Activated CD8-positive, alpha-beta memory T cell treated with anti-CD3 and anti-CD28 coated beads, Interleukin-2, amount 10 ng/mL, durations not matched to agents 7 days and 5 days (primary cell): ENCODE data around the gene STIM1. TPM values are rescaled to one million over a fixed set of nuclear protein-coding genes. Genes with fewer than 3 reads are reported as not detected.
"Not testable (repeated sequence)": the region's sequence is repeated elsewhere in the genome, so short reads cannot be mapped to it uniquely, and the experiment has no call there.

Experiments
- ATAC-seq: fragments of 150-1000 bp; cut with Tn5 transposase; one replicate; pipeline ENCODE4 v1.10.0; 2021; ENCODE audit warnings: moderate library complexity
- CTCF ChIA-PET: fragments of 350-600 bp; sonication (Branson Sonifier 250); formaldehyde crosslinking; loops from one replicate; lab custom pipeline; 2021; ENCODE audit warnings: antibody characterized with exemption; lab: Charles Lee
- DNase-seq: peaks from one replicate; pipeline ENCODE4 v3.0.0-alpha.2; 2020
- H3K27ac Mint-ChIP-seq: one replicate; pipeline ENCODE4 v1.8.0; 2021; ENCODE audit warnings: mild to moderate bottlenecking, mixed read lengths
- H3K27me3 Mint-ChIP-seq: one replicate; pipeline ENCODE4 v1.8.0; 2021; ENCODE audit warnings: mixed read lengths
- H3K36me3 Mint-ChIP-seq: one replicate; pipeline ENCODE4 v1.8.0; 2021; ENCODE audit warnings: mild to moderate bottlenecking, mixed read lengths
- H3K4me1 Mint-ChIP-seq: one replicate; pipeline ENCODE4 v1.8.0; 2021; ENCODE audit warnings: mixed read lengths
- H3K4me3 Mint-ChIP-seq: one replicate; pipeline ENCODE4 v1.8.0; 2021; ENCODE audit warnings: mild to moderate bottlenecking, moderate library complexity, mixed read lengths
- H3K9me3 Mint-ChIP-seq: one replicate; pipeline ENCODE4 v1.8.0; 2022; ENCODE audit warnings: low read depth, mixed read lengths
- total RNA-seq, 2 experiments: library from RNA; stranded (reverse); gene quantifications; one replicate each; pipeline ENCODE4 v1.2.3, GENCODE V29; 2021

Gene STIM1
- total RNA-seq, result 100 to 1,000 TPM in 1 of 2 experiments, 10 to 100 TPM in 1; 83.5 to 104 TPM

DNA sequence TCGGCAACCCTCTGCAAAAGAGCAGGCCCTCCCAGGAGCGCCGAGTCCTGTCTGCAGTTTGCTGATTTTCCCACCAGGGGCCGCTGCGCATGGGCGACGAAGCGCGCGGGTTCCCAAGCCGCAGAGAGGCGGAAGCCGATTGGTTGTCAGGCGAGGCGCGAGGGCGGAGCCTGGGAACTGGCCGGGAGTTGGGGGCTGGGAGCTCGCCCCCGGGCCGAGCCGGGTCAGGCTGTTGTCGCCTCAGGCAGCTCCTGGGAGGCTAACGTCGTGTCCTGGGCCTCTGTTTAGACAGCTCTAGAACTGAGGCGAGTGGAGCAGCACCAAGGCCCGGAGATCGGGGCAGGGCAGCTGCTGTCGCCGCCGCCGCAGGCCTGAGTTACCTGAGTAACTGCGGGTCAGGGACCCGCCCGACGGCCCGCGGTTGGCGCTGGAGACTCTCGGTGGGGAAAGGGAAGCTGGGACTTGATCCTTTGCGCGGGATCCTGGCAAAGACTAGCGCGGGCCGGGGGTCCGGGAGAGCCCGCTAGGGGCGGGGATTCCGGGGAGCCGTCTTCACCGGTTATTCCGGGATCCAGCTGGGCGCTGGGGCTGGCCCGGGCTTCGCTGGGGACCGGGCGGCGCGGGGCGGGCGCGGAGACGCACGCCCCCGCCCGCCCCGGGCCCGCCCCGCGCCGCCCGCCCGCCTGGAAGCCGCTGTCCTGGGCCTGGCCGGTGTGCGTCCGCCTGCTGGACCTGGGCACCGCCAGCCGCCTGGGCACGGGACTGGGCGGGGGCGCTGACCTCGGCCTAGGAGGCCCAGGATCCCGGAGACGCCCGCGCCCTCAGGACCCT is at the start of gene STIM1:
STIM1 (plus strand) TSS at position 688 of the 831 bp plus-strand sequence. CDS start 607 bp downstream, outside the sequence.
- peaks cover 10% of the 10 kb centered on the region for H3K36me3 Mint-ChIP-seq
- DNase-seq (peak; percentile 98), ATAC-seq (peak; percentile 74)
- H3K9me3 Mint-ChIP-seq, result no peaks in the 10 kb centered on the region
- no peaks in the 10 kb centered on the region for H3K27me3 Mint-ChIP-seq
- CTCF ChIA-PET, result interaction anchor here (0.6 to 16.8 kb wide), 59 partner anchors 13 to 253 kb away, joined by 3 to 474 read pairs (median 7); partner anchors contain the start of genes NUP98, PGAP2 and RHOG
- H3K4me1 Mint-ChIP-seq, result peaks cover 56% of the 10 kb centered on the region
- H3K4me3 Mint-ChIP-seq, result peak within 1 kb of the TSS; percentile 86
- peak within 1 kb of the TSS; percentile 97 for H3K27ac Mint-ChIP-seq

DNA sequence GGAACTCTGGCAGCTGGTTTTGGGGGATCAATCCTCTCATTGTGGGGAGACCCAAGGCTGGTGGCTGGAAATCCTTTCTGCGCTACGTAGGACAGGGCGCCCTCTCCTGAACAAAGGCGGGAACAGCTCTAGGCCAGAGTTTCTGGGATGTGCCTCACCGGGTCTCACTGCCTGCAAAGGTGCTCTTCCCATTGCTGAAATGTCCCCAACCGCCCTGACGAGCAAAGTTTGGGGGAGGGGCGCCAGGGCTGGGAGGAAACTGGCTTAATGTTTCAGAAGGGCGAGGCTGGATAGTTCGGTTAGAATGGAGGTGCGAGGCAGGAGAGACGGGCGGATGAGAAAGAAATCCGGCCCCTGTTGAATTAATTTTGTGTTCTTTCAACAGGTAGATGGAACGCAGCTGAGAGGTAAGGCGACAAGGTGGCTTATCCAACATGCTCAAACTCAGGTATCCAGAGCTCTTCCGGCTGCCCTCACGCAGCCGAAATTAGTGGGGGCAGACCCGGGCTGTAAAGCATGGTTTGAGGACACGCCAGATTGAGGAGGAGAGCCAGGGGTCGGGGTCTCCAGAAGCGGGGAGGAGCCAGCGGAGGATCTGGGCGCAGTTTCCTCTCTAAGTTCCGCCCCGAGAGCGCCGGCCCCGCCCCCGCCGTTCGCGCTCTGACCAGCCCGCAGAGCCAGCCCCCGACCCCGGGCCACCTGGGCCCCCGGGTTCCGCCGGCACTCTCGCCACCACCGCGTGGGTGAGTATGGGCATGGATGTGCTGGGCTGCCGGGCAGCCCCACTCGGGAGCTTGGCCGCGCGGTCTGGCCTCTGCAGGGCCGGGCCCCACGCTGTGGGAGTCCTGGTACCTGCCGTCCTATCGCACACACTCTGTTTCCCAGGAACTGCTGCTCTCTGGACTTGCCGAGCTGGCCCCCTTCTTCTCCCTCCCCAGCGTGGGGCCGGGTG is 47.3 kb upstream of the STIM1 start, which contains the start of gene PGAP2:
PGAP2 (plus strand) TSS at position 652 of the 952 bp plus-strand sequence. CDS start 2,700 bp downstream, outside the sequence.
- ATAC-seq (peak; percentile 87), DNase-seq (peak; percentile 69)
- no peaks in the 10 kb centered on the region for H3K27me3 Mint-ChIP-seq
- peak within 1 kb of the TSS; percentile 84 for H3K27ac Mint-ChIP-seq
- CTCF ChIA-PET, result interaction anchor here (0.7 to 5.7 kb wide), 43 partner anchors 10 to 379 kb away, joined by 3 to 66 read pairs (median 4); partner anchors contain the start of genes NUP98, RHOG and STIM1
- H3K4me3 Mint-ChIP-seq, result peak within 1 kb of the TSS; percentile 84
- H3K4me1 Mint-ChIP-seq, result peaks cover 15% of the 10 kb centered on the region
- H3K9me3 Mint-ChIP-seq, result no peaks in the 10 kb centered on the region
- no peaks in the 10 kb centered on the region for H3K36me3 Mint-ChIP-seq

- no peaks in the 10 kb centered on the region for H3K36me3 Mint-ChIP-seq
- H3K27ac Mint-ChIP-seq, result peak overlapping the region; percentile 63
- no peaks in the 10 kb centered on the region for H3K9me3 Mint-ChIP-seq
- H3K4me3 Mint-ChIP-seq, result peak overlapping the region; percentile 84
- DNase-seq (peak; percentile 75), ATAC-seq (peak; percentile 72)
- CTCF ChIA-PET, result interaction anchor here (0.7 to 5.7 kb wide), 35 partner anchors 10 to 378 kb away, joined by 3 to 66 read pairs (median 5); partner anchors contain the start of genes NUP98, RHOG and STIM1
- H3K4me1 Mint-ChIP-seq, result peaks cover 14% of the 10 kb centered on the region
- no peaks in the 10 kb centered on the region for H3K27me3 Mint-ChIP-seq
These were observed 46.4 kb upstream of the STIM1 start for GRCh38 chr11:3808861-3809623.

DNA sequence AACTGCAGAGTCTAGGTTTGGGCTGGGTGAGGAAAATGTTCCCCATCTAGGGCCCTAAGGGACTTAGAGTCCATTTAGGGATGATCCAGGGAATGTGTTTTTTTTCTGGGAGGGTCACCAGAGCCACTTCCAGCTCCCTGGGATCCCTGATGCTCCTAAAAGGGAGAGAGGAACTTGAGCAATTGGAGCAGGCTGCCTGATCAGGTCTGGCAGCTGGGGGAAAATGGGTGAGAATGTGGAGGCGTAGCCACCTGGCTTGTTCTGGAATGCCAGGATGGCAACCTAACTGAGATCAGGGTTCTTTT is 45.9 kb upstream of the STIM1 start:
- CTCF ChIA-PET, result interaction anchor here (0.9 to 5.7 kb wide), 24 partner anchors 10 to 377 kb away, joined by 3 to 66 read pairs (median 7); partner anchors contain the start of genes NUP98, RHOG and STIM1
- H3K9me3 Mint-ChIP-seq, result no peaks in the 10 kb centered on the region
- H3K27me3 Mint-ChIP-seq, result no peaks in the 10 kb centered on the region
- H3K27ac Mint-ChIP-seq, result no peak overlapping the region
- no peaks in the 10 kb centered on the region for H3K36me3 Mint-ChIP-seq
- ATAC-seq, result no peak
- no peak overlapping the region for H3K4me3 Mint-ChIP-seq
- DNase-seq, result no peak
- H3K4me1 Mint-ChIP-seq, result peaks cover 10% of the 10 kb centered on the region

DNA sequence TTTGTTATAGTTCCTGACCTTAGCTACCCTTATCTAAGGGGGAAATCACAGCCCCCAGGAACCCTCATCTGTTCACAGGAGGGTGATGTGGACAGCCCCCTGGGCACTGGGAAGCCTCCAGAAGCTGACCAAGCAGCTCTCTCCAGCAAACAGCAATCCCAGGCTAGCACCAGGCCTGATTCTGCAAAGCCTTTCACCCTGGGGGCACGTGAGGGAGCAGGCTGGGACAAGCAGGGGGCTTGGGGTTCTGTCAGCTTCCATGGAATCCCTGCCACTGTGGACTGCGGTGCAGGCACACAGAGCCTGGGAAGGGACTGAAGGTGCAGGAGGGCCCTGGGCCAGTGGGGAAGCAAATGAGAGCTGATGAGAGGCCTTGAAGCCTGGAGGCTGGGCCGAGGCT is 45.0 kb upstream of the STIM1 start:
- DNase-seq, result no peak
- ATAC-seq, result no peak
- Mint-ChIP-seq H3K27ac (no peak overlapping the region), H3K4me1 (peaks cover 10% of the 10 kb centered on the region), H3K9me3 (no peaks in the 10 kb centered on the region), H3K4me3 (no peak overlapping the region), H3K27me3 (no peaks in the 10 kb centered on the region), H3K36me3 (no peaks in the 10 kb centered on the region)
- CTCF ChIA-PET, result interaction anchor here (0.6 to 5.7 kb wide), 8 partner anchors 8 to 262 kb away, joined by 3 to 66 read pairs (median 4); partner anchors contain the start of gene RHOG

- H3K27me3 Mint-ChIP-seq, result no peaks in the 10 kb centered on the region
- ATAC-seq (no peak), DNase-seq (no peak)
- no peak overlapping the region for H3K27ac Mint-ChIP-seq
- no peaks in the 10 kb centered on the region for H3K9me3 Mint-ChIP-seq
- CTCF ChIA-PET, result interaction anchor here (0.6 to 5.7 kb wide), 6 partner anchors 9 to 262 kb away, joined by 3 to 66 read pairs (median 4); no protein-coding TSS in a partner anchor
- H3K36me3 Mint-ChIP-seq, result no peaks in the 10 kb centered on the region
- no peak overlapping the region for H3K4me3 Mint-ChIP-seq
- peaks cover 10% of the 10 kb centered on the region for H3K4me1 Mint-ChIP-seq
These were observed 44.5 kb upstream of the STIM1 start for GRCh38 chr11:3810951-3811350.

DNA sequence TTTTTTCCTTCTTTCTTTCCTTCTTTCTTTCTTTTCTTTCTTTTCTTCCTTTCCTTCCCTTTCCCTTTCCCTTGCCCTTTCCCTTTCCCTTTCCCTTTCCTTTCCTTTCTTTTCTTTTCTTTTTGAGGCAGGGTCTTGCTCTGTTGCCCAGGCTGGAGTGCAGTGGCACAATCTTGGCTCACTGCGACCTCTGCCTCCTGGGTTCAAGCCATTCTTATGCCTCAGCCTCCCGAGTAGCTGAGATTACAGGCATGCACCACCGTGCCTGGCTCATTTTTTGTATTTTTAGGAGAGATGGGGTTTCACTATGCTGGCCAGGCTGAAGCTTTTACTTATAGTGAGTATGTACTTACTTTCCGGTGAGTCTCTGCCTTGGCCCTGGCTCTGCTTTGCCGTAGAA is 40.6 kb upstream of the STIM1 start:
- not testable (repeated sequence) for H3K4me1 Mint-ChIP-seq, ATAC-seq, H3K27ac Mint-ChIP-seq, DNase-seq, H3K27me3 Mint-ChIP-seq, H3K36me3 Mint-ChIP-seq, H3K4me3 Mint-ChIP-seq, H3K9me3 Mint-ChIP-seq
- CTCF ChIA-PET, result interaction anchor here (1.1 to 1.6 kb wide), 3 partner anchors 10 to 34 kb away, joined by 4 to 5 read pairs (median 4); no protein-coding TSS in a partner anchor

DNA sequence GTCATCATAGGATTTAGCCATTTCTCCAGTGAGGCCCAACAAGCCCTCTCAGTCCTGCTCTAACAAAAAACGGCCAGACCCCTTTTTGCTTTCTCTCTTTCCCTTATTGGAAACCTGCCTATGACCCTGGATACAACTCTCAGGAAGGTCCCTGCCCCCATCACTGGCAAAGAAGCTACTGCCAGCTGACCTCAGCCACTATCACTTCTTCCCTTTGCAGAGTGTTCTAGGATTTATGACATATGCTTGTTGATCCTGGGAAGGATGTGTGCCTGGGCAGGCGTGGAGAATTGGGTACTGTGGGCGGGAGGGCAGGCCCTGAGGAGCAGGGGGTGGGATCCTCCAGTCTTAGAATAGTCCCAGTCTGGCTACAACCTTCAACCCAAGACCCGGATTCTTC is 39.6 kb upstream of the STIM1 start:
- H3K27me3 Mint-ChIP-seq, result no peaks in the 10 kb centered on the region
- H3K9me3 Mint-ChIP-seq, result no peaks in the 10 kb centered on the region
- H3K27ac Mint-ChIP-seq, result no peak overlapping the region
- DNase-seq (no peak), ATAC-seq (no peak)
- CTCF ChIA-PET, result interaction anchor here (1.0 to 1.5 kb wide), 2 partner anchors 25 to 257 kb away, joined by 3 to 5 read pairs; partner anchors contain the start of gene RHOG
- no peaks in the 10 kb centered on the region for H3K4me1 Mint-ChIP-seq
- peaks cover 2% of the 10 kb centered on the region for H3K36me3 Mint-ChIP-seq
- no peak overlapping the region for H3K4me3 Mint-ChIP-seq

- no peak for DNase-seq
- Mint-ChIP-seq H3K27ac (no peak overlapping the region), H3K9me3 (no peaks in the 10 kb centered on the region), H3K27me3 (no peaks in the 10 kb centered on the region), H3K4me1 (no peaks in the 10 kb centered on the region), H3K4me3 (no peak overlapping the region), H3K36me3 (peaks cover 2% of the 10 kb centered on the region)
- ATAC-seq, result no peak
- CTCF ChIA-PET, result interaction anchor here (1.0 to 1.5 kb wide), 2 partner anchors 24 to 256 kb away, joined by 3 to 5 read pairs; partner anchors contain the start of gene RHOG
These were observed 38.8 kb upstream of the STIM1 start for GRCh38 chr11:3816673-3817072.

- peaks cover 2% of the 10 kb centered on the region for H3K36me3 Mint-ChIP-seq
- no peak for DNase-seq
- H3K27ac Mint-ChIP-seq, result no peak overlapping the region
- H3K27me3 Mint-ChIP-seq, result no peaks in the 10 kb centered on the region
- no peak for ATAC-seq
- CTCF ChIA-PET, result interaction anchor here (1.5 kb wide), 1 partner anchor 255 kb away, joined by 5 read pairs; no protein-coding TSS in a partner anchor
- no peak overlapping the region for H3K4me3 Mint-ChIP-seq
- no peaks in the 10 kb centered on the region for H3K4me1 Mint-ChIP-seq
- H3K9me3 Mint-ChIP-seq, result no peaks in the 10 kb centered on the region
These were observed 38.2 kb upstream of the STIM1 start for GRCh38 chr11:3817181-3817800.

- Mint-ChIP-seq H3K27me3 (no peaks in the 10 kb centered on the region), H3K4me1 (peaks cover 17% of the 10 kb centered on the region), H3K27ac (no peak overlapping the region), H3K4me3 (no peak overlapping the region), H3K9me3 (no peaks in the 10 kb centered on the region), H3K36me3 (peaks cover 4% of the 10 kb centered on the region)
- DNase-seq (no peak), ATAC-seq (no peak)
- CTCF ChIA-PET, result interaction anchor here (2.2 to 3.1 kb wide), 3 partner anchors 12 to 251 kb away, joined by 7 to 28 read pairs (median 11); partner anchors contain the start of genes PGAP2 and RHOG
These were observed 34.5 kb upstream of the STIM1 start for GRCh38 chr11:3820971-3821370.
